GM21737 (cell line): ENCODE data around the gene CTAG1B.
"Not testable (repeated sequence)": the region's sequence is repeated elsewhere in the genome, so short reads cannot be mapped to it uniquely, and the experiment has no call there.

ENCODE experiments used
- ATAC-seq: cut with Tn5 transposase; IDR thresholded peaks from one replicate; pipeline ENCODE4 v1.9.1; 2021; ENCODE audit warnings: mild to moderate bottlenecking, moderate library complexity; ENCODE audit not compliant: unreplicated experiment

Gene CTAG1B

GRCh38 chrX:154628960-154629359, 9.9 kb upstream of the CTAG1B start:
- ATAC-seq = not testable (repeated sequence)

GRCh38 chrX:154620767-154621414, 1.8 kb upstream of the CTAG1B start:
- not testable (repeated sequence) for ATAC-seq

- not testable (repeated sequence) for ATAC-seq
Measured at GRCh38 chrX:154613586-154613985, 5.5 kb downstream of the CTAG1B start.

DNA sequence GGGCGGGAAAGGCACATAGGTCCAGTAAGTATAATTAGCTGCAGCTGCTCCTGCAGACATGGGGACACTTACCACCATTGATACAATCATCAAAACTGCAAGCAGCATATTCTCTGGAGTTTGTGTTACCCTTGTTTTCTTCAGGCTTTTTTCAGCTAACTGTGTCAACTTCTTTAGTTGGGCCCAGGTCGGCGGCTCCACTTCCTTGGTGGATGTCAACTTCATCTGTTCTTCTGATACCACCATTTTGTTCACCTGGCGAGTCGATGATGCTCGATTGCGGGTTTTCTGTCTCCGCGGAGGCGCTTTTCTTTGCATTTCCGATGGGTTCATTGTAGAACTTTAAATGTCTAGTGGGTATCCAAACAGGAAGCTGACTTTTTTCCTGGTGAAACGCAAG, 7.9 kb downstream of the CTAG1B start:
- not testable (repeated sequence) for ATAC-seq

GRCh38 chrX:154608823-154609222, 10.3 kb downstream of the CTAG1B start:
- ATAC-seq = not testable (repeated sequence)

DNA sequence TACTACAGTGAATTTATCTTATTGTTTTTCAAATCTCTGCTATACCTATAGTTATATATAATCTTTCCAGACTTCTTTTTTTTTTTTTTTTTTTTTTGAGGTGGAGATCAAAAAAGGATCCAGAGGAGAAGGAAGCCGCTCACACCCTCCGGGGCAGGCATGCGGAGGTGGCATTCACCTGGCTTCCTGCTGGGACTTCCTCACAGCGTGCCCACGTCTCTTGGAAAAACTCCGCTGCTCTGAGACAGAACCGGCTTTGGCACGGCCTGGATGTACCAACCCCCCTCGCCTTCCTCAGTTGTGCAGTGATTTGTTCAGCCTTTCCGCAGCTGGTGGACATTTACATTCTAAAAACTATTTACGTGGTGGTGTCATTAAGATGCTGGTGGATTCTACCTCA, 11.1 kb downstream of the CTAG1B start:
- ATAC-seq = not testable (repeated sequence)

GRCh38 chrX:154607370-154607769, 11.7 kb downstream of the CTAG1B start:
- no peak for ATAC-seq

DNA sequence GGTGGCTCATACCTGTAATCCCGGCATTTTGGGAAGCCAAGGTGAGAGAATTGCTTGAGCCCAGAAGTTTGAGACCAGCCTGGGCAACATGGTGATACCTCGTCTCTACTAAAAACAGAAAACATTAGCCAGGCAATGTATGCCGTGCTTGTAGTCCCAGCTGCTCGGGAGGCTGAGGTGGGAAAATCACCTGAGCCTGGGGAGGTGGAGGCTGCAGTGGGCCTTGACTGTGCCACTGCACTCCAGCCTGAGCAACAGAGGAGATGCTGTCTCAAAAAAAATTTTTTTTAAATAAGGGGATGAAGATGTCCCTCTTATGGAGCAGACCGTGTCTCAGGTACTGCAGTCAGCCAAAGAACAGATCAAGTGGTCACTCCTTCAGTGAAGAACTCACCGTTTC, 13.5 kb downstream of the CTAG1B start:
- ATAC-seq = no peak

- ATAC-seq = no peak
Measured at GRCh38 chrX:154603438-154604430, 15.3 kb downstream of the CTAG1B start.

DNA sequence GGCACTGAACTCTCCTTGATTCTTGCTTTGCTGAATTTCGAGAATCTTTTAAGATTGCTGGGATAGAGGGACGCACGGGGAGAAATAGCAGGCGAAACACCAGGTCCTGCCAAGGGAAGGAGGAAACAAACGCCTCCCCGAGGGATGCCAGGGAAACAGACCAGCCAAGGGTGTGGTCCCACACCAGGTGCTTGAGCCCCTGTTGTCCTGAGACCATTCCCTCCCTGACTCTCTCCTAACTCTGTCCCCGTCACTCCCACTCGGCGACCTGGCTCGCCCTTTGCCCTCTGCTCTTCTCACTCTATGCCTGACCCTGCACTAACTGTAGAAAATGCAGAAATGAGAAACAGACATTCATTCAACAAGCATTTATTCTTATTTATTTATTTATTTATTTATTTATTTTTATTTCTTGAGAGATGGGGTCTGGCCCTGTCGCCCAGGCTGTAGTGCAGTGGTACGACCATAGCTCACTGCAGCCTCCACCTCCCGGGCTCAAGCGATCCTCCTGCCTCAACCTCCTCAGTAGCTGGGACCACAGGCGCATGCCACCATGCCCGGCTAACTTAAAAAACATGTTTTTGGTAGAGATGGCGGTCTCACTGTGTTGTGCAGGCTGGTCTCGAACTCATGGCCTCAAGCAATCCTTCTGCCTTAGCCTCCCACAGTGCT, 16.2 kb downstream of the CTAG1B start:
- no peak for ATAC-seq

DNA sequence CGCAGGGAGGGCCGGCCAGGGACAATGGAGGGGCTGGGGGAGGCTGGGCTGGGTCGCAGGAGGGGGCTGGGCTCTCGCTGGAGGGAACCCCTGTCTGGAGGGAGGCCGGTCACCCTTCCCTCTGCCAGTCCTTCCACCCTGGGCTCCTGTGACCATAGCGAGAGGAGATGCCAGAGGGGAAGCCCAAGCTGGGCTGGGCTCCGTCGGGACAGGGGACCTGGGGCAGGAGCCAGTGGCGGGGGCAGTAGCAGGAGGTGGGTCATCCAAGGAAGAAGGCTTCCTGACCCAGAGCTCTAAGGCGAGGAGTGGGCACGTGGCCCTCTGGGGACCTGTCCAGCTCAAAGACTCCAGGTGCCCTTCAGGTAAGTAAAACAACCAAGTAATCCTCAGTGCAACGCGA, 16.9 kb downstream of the CTAG1B start:
- no peak for ATAC-seq

DNA sequence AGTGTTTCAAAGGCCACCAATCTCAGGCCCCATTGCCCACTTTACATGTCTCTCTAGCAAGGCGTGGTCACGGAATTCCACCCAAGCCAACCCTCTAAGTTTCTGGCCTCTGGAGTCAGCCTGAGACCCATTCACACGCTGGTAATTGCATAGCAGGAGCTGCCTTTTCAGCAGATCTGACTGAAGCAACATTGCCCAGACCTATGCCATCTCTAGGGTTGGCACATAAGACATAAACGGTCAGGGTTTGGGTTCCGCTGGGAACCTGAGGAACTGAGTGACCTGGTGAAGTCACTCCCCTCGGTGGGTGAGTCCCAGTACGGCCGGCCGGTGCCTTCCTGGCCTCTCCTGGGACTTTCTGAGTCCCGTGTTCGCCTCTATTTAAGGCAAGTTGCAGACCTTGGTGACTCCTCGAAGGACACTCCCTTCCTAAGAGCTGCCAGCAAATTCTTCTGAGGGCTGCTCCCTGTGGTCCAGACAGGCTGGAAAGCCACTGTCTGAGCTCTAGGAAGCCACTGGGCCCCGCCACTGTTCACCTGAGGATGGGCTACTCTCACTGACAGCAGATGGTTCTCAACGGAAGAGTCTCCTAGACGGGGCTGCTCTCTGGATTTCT, 18.2 kb downstream of the CTAG1B start:
- no peak for ATAC-seq

DNA sequence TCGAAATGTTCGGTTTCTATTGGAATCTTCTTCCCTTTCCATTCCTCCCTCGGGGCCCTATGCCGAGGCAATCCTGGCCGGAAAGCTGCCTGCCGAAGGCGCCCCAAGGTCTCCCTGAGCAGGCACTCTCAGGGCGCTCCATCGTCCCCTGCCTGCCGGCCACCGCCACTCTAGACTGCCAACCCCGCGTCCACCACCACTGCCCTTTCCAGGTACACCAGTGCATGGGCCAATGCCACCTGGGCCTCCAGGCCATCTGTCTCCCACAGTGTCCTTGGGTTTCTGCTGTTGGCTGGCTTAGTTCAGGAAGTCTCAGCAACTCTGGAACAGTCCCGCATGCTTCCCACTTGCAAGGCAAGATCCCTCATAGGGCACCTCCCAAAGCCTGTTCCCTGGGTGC, 19.6 kb downstream of the CTAG1B start:
- ATAC-seq = no peak

DNA sequence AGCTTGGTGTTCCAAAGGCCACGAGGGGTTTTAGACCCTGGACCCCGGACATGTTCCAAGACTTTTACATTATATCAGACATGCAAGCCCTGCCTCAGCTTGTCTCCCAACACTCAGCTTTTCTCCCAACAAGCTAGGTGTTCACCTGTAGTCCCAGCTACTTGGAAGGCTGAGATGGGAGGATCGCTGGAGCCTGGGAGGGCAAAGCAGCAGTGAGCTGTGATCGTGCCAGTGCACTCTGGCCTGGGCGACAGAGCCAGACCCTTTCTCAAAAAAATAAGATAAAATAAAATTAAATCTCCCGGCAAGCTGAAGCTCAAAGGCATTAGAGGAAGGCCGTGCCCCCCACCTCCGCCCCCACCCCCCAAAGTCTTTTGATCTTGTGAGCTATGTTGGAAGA, 20.4 kb downstream of the CTAG1B start:
- ATAC-seq = no peak

- no peak for ATAC-seq
Measured at GRCh38 chrX:154597221-154597620, 21.9 kb downstream of the CTAG1B start.

DNA sequence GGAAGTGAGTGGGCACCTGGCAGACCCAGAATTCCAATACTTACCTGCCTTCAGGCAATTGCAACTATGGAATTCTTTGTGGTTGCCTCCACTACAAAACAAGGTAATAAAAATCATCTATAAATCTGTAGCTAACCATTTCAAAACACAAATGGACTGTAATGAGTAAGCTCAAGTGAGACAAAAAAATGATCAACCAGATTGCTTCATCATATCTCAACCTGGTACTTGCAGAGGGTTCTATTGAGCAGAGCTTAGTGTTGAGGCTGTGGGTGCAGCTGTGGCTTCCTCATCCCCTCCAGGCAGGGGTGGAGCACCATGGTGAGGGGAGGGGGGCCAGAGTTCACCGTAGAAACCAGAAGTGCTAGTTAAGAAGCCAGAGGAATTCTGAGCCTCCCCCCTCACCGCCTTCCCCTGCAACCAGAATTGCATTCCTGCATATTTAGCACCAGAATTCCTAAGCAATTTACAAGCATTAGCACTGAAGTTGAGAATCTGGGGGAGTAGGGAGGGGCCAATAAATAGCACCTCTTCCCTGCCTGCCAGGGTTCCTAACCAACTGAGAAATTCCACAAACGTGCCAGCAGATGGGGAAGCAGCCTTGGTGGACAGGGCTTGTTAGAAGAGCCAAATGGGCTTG, 22.7 kb downstream of the CTAG1B start:
- ATAC-seq = no peak

GRCh38 chrX:154595559-154596249, 23.4 kb downstream of the CTAG1B start:
- no peak for ATAC-seq

DNA sequence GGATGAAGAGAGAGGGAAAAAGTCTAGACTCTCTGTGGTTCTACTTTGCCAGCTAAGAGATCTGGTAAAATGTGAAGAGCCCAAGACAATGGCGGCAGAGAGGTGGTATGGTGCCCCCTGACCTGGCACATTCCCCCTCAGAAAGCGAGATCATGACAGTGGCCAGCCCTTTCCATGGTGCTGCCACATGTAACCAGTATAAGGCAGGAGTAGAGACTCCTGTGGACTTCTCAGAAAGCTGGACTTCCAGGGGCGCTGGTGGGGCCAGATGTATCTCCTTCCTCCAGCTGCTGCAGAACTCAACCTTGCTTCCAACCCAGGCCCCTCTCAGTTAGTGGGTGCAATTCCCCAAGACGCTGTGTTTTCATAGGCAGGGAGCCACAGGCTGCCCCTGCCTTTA, 24.6 kb downstream of the CTAG1B start:
- ATAC-seq = no peak

DNA sequence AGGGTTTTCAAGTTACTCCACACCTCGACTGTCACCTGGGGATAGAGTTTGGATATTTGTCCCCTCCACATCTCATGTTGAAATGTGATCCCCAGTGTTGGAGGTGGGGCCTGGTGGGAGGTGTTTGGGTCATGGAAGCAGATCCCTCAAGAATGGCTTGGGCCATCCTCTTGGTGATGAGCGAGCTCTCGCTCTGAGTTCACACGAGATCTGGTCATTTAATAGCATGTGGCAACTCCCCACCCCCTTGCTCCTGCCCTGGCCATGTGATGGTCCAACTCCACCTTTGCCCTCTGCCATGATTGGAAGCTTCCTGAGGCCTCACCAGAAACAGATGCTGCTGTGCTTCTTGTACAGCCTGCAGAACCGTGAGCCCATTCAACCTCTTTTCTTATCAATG, 25.9 kb downstream of the CTAG1B start:
- no peak for ATAC-seq

DNA sequence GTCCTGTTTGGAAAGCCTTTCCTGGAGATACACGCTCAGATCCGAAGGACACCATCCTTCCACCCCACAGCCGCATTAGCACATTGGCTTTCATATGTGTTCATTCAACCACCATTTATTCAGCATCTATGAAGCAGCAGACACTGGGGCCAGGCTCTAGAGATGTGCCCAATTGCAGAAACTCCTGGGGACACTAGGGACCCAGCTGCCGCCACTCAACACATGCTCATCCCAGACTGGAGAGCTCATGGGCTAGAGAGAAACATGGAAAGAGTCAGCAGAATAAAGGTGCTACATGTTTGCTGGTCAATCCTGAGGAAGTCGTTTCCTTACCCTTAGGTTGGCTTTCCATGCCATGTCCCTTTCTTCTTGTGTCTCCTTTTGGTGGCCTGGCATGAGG, 26.6 kb downstream of the CTAG1B start:
- ATAC-seq = no peak
